Prostate gland (tissue), 2 donors: ENCODE results near the gene PRDM1. TPM values are rescaled to one million over a fixed set of nuclear protein-coding genes. Genes with fewer than 3 reads are reported as not detected.

Experiments used
- DNase-seq: peaks from one replicate; pipeline ENCODE4 v3.0.0-alpha.2; 2019; ENCODE audit warnings: low spot score
- H3K27ac ChIP-seq, 2 donors: fragments of 200-600 bp; sonication (generic); 2 replicates each; pipeline ENCODE4 v1.5.1; 2017 to 2019
- H3K27me3 ChIP-seq: fragments of 200-600 bp; sonication (generic); replicated peaks from 2 replicates; pipeline ENCODE4 v1.5.1; 2019; ENCODE audit not compliant: insufficient read depth
- H3K36me3 ChIP-seq, 2 donors: fragments of 200-600 bp; sonication (generic); 1 replicate in 1 of 2; 2 replicates in 1 of 2; pipeline versions ENCODE4 v1.5.1 to v1.8.1; 2017 to 2019
- H3K4me1 ChIP-seq: fragments of 200-600 bp; sonication (generic); replicated peaks from 2 replicates; pipeline ENCODE4 v1.5.1; 2019
- H3K4me3 ChIP-seq, 2 donors: fragments of 200-600 bp; sonication (generic); 2 replicates each; pipeline ENCODE4 v1.5.1; 2017 to 2019
- H3K9me3 ChIP-seq: fragments of 200-600 bp; sonication (generic); 2 replicates; pipeline ENCODE4 v1.5.1; 2017
- CTCF ChIP-seq, 4 experiments: fragments of 200-600 bp in 2 of 4; fragments of 450-650 bp in 2 of 4; sonication (generic) in 2 of 4; IDR thresholded peaks; 1 replicate in 3 of 4; 2 replicates in 1 of 4; pipeline ENCODE4 v1.5.1; 2016 to 2019; ENCODE audit warnings: antibody characterized with exemption in 4 of 4, mild to moderate bottlenecking in 2 of 4, moderate library complexity in 2 of 4
- POLR2A ChIP-seq: fragments of 450-650 bp; IDR thresholded peaks from one replicate; pipeline ENCODE4 v1.6.1; 2016; ENCODE audit warnings: antibody characterized with exemption, mild to moderate bottlenecking
- POLR2AphosphoS5 ChIP-seq: sonication (generic); formaldehyde crosslinking; IDR thresholded peaks from one replicate; pipeline ENCODE4 v1.6.1; 2017; ENCODE audit warnings: antibody characterized with exemption
- WGBS: methylation state at CpG from one replicate; pipeline ENCODE4 v1.1.5; 2018; 5-methylcytosine and 5-hydroxymethylcytosine counted together
- intact Hi-C: fragments of 100-400 bp; cut with DNase I; formaldehyde crosslinking; loops from one replicate; pipeline ENCODE4 v1.14.2; 2022
- total RNA-seq, 2 donors: library from RNA; depleted of rRNA; stranded (reverse); fragments of >200 nt; gene quantifications; one replicate each; pipeline ENCODE4 v1.1.0, GENCODE V29; 2016

The PRDM1 gene
- total RNA-seq, 2 donors from 2014 or later: 3.5 TPM

DNA sequence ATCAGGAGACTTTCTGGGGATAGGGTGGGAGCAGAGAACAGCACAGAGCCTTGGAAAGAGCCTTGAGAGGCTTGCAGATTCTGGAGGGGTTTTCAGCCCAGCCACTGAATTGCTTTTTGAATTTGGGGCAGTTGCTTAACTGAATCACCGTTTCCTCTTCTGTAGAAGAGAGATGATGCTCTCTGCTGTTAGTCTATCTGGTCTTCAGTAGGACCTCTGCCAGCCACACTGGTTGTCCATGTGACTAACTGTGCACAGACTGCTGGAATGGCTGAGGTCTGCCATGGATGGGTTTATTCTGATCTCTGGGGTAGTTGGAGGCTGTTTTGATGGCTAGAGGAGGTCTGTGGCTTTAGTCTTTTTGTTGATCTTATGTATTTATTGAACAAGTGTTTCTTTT, 21.4 kb upstream of the PRDM1 start:
- 96% methylated on average over 1 of the region's 1 CpG for WGBS
- Histone ChIP-seq H3K9me3 (no peaks in the 10 kb centered on the region), H3K27me3 (no peaks in the 10 kb centered on the region), H3K36me3 (no peaks in the 10 kb centered on the region), H3K4me3 (no peak overlapping the region), H3K27ac (no peak overlapping the region), H3K4me1 (no peaks in the 10 kb centered on the region)
- no peak for TF ChIP-seq POLR2A
- intact Hi-C loops: no loop called here
- DNase-seq: no peak

- WGBS: 59% methylated on average over 1 of the region's 1 CpG
- no peak for DNase-seq
- intact Hi-C loops: no loop called here
- TF ChIP-seq CTCF (IDR thresholded peaks at IDR 0.05): no peak
- TF ChIP-seq POLR2AphosphoS5: no peak
- no peak for TF ChIP-seq POLR2A
- Histone ChIP-seq H3K27ac (no peak overlapping the region), H3K4me3 (no peak overlapping the region), H3K27me3 (no peaks in the 10 kb centered on the region), H3K4me1 (no peaks in the 10 kb centered on the region), H3K36me3 (no peaks in the 10 kb centered on the region), H3K9me3 (no peaks in the 10 kb centered on the region)
Observed at GRCh38 chr6:106066989-106067388, 19.1 kb upstream of the PRDM1 start.

- no peaks in the 10 kb centered on the region for H3K36me3 ChIP-seq
- H3K4me3 ChIP-seq: no peak overlapping the region
- no peaks in the 10 kb centered on the region for H3K4me1 ChIP-seq
- no peaks in the 10 kb centered on the region for H3K9me3 ChIP-seq
- 11% methylated on average over 8 of the region's 8 CpGs for WGBS
- peak; percentile 81 for TF ChIP-seq POLR2AphosphoS5
- no peak for TF ChIP-seq CTCF (IDR thresholded peaks at IDR 0.05)
- TF ChIP-seq POLR2A: no peak
- no peaks in the 10 kb centered on the region for H3K27me3 ChIP-seq
- intact Hi-C loops: no loop called here
- DNase-seq: peak; percentile 78
- H3K27ac ChIP-seq: no peak overlapping the region
Observed at GRCh38 chr6:106069478-106069877, 16.7 kb upstream of the PRDM1 start.

DNA sequence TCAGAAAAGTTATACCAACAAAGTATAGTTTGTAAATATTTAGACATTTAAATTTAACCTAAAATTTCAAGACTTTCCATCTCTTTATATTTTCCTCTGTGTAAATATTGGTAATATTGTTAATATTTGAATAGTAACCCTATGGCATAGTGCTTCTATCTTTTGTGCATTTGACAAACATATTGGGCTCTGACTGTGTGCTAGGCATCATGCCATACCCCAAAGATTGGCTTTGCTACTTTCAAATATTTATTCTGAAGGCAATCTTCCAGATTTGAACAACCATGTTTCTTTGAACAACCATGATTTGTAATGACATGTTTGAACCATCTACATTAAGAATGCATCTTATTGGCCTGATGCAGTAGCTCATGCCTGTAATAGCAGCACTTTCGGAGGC, 15.5 kb upstream of the PRDM1 start:
- Histone ChIP-seq H3K4me3 (no peak overlapping the region), H3K27ac (no peak overlapping the region), H3K36me3 (no peaks in the 10 kb centered on the region), H3K4me1 (no peaks in the 10 kb centered on the region), H3K27me3 (no peaks in the 10 kb centered on the region), H3K9me3 (no peaks in the 10 kb centered on the region)
- intact Hi-C loops: no loop called here
- TF ChIP-seq CTCF (IDR thresholded peaks at IDR 0.05) (no peak), POLR2A (no peak), POLR2AphosphoS5 (no peak)
- DNase-seq: no peak
- WGBS: 78% methylated on average over 1 of the region's 1 CpG

DNA sequence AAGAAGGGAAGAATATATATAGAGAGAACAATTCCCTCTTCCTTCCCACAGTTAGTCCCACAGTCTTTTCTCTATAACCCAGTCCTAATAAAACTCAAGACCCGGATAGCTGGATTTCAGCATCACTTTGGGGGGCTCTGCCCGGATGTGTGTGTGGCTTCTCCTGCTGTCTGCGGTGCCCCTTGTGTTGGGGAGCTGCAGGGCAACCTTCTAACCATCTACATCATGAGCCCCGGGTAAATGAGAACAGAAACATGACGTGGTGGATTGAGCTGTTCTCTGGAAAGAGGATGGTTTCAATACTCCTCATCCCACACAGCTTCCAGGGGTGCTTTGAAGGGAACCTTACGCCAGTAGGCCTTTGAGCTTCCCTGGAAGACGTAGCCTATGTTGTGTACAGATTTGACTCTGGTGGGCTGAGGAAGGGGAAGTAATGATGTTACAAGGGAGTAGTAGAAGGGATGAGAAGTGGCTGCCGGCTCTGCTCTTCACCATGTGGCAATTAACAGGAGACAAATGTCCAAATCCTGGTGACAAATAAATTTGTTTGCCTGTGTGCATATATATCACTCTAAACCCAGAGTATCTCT, 13.5 kb upstream of the PRDM1 start:
- intact Hi-C loops: no loop called here
- 86% methylated on average over 8 of the region's 8 CpGs for WGBS
- H3K27ac ChIP-seq: no peak overlapping the region
- no peaks in the 10 kb centered on the region for H3K4me1 ChIP-seq
- H3K9me3 ChIP-seq: no peaks in the 10 kb centered on the region
- no peaks in the 10 kb centered on the region for H3K27me3 ChIP-seq
- TF ChIP-seq POLR2A: no peak
- no peak overlapping the region for H3K4me3 ChIP-seq
- no peak for DNase-seq
- H3K36me3 ChIP-seq: no peaks in the 10 kb centered on the region

DNA sequence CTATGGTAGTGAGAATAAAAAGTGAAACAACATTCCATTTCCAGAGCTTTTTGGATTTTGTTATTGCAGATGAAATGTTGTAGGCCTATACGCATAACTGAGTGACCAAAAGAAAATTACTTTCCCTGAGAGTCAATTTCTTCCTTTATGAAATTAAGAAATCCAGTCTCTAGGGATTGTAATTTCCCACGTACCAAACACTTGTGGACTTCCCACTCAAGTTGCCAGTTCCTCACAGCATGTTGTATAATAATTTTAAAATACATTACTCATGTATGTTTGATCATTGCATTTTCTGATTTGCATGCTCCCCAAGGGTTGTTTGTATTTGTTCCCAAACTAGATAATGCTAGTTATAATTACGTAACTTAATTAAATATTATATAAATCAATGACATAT, 12.0 kb upstream of the PRDM1 start:
- 77% methylated on average over 3 of the region's 3 CpGs for WGBS
- intact Hi-C loops: no loop called here
- Histone ChIP-seq H3K27me3 (no peaks in the 10 kb centered on the region), H3K4me1 (no peaks in the 10 kb centered on the region), H3K9me3 (no peaks in the 10 kb centered on the region), H3K27ac (no peak overlapping the region), H3K36me3 (no peaks in the 10 kb centered on the region), H3K4me3 (no peak overlapping the region)
- DNase-seq: no peak
- TF ChIP-seq POLR2A (no peak), CTCF (IDR thresholded peaks at IDR 0.05) (no peak), POLR2AphosphoS5 (no peak)
